Measurements from ENCODE around the gene SIX4.

Gene SIX4

DNA sequence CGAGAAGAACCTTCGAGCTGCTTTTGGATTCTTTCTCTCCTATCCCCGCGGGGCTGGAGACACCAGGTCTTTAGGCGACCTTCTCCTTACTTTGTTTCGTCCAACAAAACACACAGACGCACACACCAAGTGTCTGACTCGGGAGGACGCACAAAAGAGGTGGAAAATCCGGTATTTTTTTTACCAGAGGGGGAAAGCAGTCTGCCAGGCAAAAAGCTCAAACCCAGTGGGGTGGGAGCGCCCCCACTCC is 2.1 kb downstream of the SIX4 start:
- DNase-seq (ENCODE audit: low read depth): peak; percentile 13

GRCh38 chr14:60721326-60722106 is 2.6 kb downstream of the SIX4 start:
- DNase-seq (ENCODE audit: low read depth): peak; percentile 27

- DNase-seq (ENCODE audit: low read depth): no peak
These were observed 3.2 kb downstream of the SIX4 start for GRCh38 chr14:60720962-60721325.

DNA sequence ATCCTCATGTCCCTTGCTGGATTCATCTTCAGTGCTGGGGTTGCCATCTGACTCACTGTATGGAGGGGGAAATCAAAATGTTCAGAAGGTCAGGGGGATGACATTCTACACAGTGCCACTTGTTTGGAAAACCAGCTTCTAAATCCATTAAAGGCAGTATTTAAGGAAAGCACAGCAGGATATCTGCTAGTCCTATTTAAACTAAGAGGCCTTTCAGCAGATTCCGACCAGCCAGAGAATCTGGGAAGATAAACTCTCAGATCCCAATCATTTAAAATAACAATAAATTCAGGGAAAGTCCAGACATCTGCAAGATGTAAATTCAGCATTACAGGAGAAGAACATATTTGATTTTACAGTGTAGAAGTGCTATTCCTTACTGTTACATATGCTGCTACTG is 3.8 kb downstream of the SIX4 start:
- DNase-seq (ENCODE audit: low read depth): no peak

- no peak for DNase-seq (ENCODE audit: low read depth)
These were observed 10.6 kb downstream of the SIX4 start for GRCh38 chr14:60713513-60713912.

DNA sequence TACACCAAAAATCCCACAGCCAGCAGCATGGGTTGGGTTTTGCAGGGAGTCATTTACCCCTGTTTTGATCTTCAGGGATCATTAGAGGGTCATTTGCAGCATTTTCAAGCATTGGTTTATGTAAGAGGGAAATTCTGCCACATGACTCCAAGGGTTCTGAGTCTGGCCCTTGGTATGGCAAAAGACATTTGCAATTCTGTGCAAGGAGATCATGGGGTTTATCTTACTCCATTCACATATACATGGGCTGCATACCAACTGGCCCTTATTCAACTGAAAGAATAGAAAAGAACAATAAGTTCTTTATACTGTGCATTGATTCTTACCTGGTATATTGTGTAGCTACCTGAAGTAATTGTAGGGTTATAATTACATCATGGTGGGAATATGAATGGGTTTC is 13.7 kb downstream of the SIX4 start:
- DNase-seq (ENCODE audit: low read depth): no peak

- DNase-seq (ENCODE audit: low read depth): no peak
These were observed 16.3 kb downstream of the SIX4 start for GRCh38 chr14:60707858-60708257.

- no peak for DNase-seq (ENCODE audit: low read depth)
These were observed 19.1 kb downstream of the SIX4 start for GRCh38 chr14:60705100-60705499.

GRCh38 chr14:60700598-60700997 is 23.6 kb downstream of the SIX4 start:
- no peak for DNase-seq (ENCODE audit: low read depth)

DNA sequence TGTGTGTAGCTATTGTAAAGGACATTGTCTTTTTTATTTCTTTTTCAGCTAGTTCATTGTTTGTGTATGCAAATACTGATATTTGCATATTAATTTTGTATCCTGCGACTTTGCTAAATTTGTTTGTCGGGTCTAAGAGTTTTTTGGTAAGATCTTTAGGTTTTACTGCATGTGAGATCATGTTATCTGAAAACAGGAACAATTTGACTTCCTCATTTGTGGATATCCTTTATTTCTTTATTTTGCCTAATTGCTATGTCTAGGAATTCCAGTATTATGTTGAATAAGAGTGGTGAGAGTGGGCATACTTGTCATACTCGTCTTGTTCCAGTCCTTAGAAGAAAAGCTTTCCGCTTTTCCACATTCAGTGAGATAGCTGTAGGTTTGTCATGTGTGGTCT is 28.8 kb downstream of the SIX4 start:
- no peak for DNase-seq (ENCODE audit: low read depth)

- DNase-seq (ENCODE audit: low read depth): no peak
These were observed 32.6 kb downstream of the SIX4 start for GRCh38 chr14:60691383-60692113.

- no peak for DNase-seq (ENCODE audit: low read depth)
These were observed 37.3 kb downstream of the SIX4 start for GRCh38 chr14:60686865-60687264.

GRCh38 chr14:60684203-60684602 is 39.9 kb downstream of the SIX4 start:
- no peak for DNase-seq (ENCODE audit: low read depth)

DNA sequence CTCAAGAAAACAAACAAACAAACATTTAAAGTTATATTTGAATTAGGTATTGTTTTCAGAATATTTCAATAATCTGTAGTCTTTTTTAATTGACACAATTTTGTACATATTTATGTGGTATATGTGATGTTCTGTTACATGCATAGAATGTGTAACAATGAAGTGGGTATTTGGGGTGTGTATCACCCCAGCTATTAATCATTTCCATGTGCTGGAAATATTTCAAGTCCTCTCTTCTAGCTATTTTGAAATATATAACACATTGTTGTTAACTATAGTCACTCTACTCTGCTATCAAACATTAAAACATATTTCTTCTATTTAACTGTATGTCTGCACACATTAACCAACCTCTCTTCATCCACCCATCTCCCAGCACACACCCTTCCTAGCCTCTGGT is 42.9 kb downstream of the SIX4 start:
- no peak for DNase-seq (ENCODE audit: low read depth)

DNA sequence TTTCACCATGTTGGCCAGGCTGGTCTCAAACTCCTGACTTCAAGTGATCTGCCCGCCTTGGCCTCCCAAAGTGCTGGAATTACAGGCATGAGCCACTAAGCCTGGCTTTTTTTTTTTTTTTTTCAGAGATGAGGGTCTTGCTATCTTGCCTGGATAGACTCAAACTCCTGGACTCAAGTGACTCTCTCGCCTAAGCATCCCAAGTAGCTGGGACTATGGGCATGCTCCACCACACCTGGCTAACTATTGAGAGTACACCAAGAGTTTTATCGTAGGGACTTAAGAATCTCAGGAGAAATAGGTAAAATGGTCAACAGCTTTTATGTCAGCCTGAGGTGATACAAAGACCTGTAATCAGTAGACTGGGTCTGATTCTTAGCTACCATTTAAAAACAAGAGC is 43.6 kb downstream of the SIX4 start:
- DNase-seq (ENCODE audit: low read depth): no peak

- no peak for DNase-seq (ENCODE audit: low read depth)
These were observed 44.4 kb downstream of the SIX4 start for GRCh38 chr14:60679566-60680258.

DNA sequence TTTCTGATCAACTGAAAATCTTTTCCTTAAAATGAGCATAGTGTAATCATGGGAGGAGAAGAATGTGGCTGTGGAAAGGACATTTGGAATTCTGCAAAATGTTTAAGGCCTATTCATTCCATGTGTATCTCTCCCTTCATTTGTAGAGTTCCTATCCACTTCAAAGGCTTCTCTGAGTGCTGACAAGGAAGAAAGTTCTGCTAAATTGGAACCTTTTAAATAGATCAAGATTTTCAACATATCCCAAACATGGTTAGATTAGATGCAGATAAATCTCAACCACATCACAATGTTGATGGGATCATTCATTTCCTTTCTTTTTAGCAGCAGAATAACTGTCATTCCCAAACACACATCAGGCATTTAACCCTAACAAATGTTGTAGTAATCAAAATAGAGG is 46.5 kb downstream of the SIX4 start:
- no peak for DNase-seq (ENCODE audit: low read depth)

- DNase-seq (ENCODE audit: low read depth): no peak
These were observed 53.2 kb downstream of the SIX4 start for GRCh38 chr14:60670989-60671388.

- DNase-seq (ENCODE audit: low read depth): no peak
These were observed 55.6 kb downstream of the SIX4 start for GRCh38 chr14:60668431-60669112.

GRCh38 chr14:60665177-60665550 is 59.0 kb downstream of the SIX4 start:
- no peak for DNase-seq (ENCODE audit: low read depth)

- no peak for DNase-seq (ENCODE audit: low read depth)
These were observed 61.2 kb downstream of the SIX4 start for GRCh38 chr14:60662982-60663381.

DNA sequence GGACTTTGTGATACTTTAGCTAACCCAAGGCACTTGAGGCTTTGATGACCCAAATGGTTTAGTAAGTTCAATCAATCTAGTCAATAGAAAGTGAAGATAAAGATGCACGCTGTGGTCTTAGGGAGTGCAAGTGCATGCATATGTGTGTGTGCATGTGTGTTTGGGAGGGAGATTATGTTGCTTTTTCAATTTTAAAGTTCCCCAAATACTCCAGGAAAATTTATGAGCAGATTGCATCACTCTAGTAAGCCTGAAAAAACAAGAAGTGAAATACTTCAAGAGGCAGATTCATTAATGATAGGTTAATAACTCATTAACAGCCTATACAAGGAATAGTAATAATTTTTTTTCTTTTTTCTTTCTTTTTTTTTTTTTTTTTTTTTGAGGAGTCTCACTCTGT is 62.4 kb downstream of the SIX4 start:
- DNase-seq (ENCODE audit: low read depth): no peak

Data from amniotic epithelial cell (primary cell).